HG03571 (cell line): ENCODE measurements around the gene PPP2R2B.

Experiments used
- ATAC-seq: cut with Tn5 transposase; IDR thresholded peaks from one replicate; pipeline ENCODE4 v1.9.1; 2021; ENCODE audit not compliant: unreplicated experiment

PPP2R2B gene

DNA sequence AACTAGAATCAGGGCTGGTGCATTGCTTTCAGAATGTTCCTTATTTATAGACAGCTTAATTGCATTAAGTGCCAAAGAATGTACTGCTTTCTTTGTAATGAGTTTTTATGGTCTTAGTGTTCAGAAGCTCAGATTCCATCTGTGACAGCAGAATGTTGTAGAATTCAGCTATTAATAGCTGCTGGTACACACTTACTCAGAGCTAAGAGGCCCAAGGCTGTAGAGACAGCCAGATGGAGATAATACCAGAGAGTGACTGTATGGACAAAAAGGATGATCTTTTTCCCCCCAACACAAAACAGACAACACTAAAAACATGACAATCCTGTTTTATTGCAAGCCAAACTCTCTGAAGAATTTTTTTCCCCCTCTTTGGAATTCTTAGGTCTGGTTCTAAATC is 50.2 kb downstream of the PPP2R2B start:
- ATAC-seq, result no peak

GRCh38 chr5:146827901-146828300 is 50.7 kb downstream of the PPP2R2B start:
- no peak for ATAC-seq

GRCh38 chr5:146825033-146825432 is 53.5 kb downstream of the PPP2R2B start:
- ATAC-seq, result no peak

DNA sequence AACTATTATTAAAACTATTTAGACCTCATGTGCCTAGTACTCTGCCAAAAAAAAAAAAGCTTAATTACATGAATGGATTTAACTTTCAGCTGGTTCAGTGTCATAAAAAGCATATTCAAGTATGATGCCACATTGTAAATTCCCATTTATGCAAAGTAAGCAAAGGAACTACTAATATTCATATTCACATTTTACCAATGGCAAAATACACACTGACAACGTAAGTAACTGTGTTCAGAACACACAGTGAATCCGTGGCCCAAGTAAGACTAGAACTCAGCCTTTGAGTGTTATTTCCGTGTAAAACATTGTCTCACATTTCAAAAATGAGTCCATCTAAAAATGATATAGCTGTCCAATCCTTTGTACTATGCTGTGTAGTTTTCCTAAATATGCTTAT is 56.8 kb downstream of the PPP2R2B start:
- ATAC-seq, result no peak

DNA sequence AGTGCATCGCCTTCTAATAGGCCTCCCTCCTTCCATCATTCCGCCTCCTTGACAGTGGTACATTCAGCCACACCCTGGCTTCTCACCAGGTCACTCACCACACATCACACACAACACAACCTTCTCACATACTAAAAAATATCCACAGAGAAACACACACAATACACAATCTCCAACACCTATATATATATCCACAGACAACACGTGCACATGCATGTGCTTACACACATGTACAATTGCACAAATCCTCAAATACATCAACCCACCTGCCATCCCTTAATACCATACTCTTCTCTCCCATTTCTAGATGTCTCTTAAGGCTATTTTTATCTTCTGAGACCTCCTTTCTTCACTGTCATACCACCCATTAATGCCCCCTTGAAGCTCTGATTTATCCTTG is 57.6 kb downstream of the PPP2R2B start:
- no peak for ATAC-seq

DNA sequence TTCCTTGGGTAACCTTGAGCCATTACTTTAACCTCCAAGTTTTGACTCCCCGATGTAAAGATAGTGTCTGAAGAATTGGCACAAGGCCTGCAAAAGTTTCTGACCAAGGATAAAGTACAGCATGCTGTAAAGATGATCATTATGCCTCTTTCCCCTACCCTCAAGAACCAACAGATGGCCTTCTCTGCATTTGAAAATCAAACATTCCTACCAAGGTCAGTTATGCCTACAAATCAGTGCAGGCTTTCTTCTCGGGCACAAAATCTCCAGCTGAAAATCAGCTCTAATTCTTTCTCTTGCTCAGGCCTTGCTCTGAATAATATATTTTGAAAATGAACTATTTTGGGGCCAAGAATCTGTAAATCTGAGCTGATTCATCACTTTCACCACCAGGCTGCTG is 59.7 kb downstream of the PPP2R2B start:
- no peak for ATAC-seq

DNA sequence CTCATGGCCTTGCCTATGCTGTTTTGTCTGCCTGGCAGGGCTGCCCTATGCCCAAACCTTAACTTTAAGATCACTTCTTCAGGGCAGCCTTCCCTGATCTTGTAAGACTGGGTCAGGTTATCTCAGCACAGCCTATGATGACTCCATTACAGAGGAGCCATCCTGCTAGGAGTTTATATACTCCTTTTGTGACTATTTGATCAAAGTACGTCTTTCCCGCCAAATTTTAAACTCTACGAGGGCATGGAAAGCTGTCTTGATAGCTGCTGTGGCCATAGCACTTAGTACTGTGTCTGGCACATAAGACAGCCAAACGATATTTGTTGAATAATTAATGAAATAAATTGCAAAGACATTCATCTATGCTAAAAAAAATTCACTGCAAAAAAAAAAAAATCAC is 60.6 kb downstream of the PPP2R2B start:
- ATAC-seq, result no peak

- ATAC-seq, result no peak
Observed at GRCh38 chr5:146816775-146817387, 61.7 kb downstream of the PPP2R2B start.

DNA sequence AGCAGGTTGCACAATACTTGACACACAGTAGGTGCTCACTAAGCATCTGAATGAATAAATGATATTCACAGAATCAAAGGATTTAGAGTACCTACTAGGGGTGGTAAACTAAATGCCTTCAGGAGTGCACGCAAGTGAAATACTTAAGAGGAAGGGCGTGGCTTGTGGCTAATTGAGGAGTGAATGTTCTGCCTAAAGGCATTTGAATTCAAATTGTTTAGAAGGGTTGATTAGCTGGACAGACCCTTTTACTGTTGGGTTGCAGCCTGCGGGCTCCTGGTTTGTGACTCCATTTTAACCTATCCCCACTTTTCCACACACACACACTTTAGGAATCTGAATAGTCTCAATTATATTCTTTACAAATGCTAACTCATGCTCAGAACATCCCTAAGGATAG is 63.1 kb downstream of the PPP2R2B start:
- no peak for ATAC-seq

GRCh38 chr5:146813346-146814157 is 65.0 kb downstream of the PPP2R2B start:
- ATAC-seq, result no peak

GRCh38 chr5:146805081-146805480 is 73.5 kb downstream of the PPP2R2B start:
- no peak for ATAC-seq

DNA sequence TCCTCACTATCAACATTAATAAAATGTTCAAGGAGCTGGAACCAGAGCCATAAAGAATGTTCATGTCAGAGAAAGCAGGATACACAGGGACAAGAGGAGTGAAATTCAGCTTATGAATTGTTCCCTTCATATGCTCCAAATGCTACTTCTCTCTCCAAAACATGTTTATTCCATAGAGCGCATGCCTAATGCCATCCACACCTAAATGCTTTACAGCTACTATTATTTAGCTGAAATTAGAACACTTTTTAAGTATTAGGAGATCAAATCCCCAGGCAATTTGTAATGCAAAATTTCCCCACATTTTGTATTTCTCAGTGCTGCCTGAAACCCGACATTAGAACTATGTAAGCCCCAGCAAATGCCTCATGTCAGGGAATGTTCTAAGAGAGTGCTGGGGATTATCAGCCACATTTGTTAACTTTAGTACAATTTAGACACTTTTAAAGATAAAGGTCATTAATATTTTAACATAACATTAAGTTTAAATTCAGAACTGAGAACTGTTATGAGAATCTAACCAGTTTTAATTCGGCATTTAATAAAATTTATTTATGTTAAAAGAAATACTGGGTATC is 75.5 kb downstream of the PPP2R2B start:
- ATAC-seq, result no peak

- ATAC-seq, result no peak
Observed at GRCh38 chr5:146799671-146800070, 78.9 kb downstream of the PPP2R2B start.

DNA sequence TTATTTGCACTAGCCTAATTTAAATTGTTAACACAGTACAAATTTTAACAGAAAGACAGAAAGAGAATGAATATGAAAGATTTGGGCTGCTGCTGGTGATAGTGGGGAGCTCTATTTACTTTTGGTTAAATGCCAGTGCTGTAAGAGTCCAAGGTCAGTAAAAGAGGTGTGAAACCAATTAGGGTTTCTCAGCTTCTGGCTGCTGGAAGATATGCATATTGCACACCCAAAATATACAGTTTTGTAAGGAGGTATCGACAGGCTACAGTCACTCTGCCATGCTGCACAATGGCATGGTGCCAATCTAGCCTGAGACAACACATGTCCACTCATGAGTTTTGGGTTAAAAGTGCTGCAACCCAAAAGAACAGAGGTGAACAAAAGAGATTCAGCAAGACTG is 79.3 kb downstream of the PPP2R2B start:
- ATAC-seq, result no peak

- no peak for ATAC-seq
Observed at GRCh38 chr5:146797658-146798057, 80.9 kb downstream of the PPP2R2B start.

DNA sequence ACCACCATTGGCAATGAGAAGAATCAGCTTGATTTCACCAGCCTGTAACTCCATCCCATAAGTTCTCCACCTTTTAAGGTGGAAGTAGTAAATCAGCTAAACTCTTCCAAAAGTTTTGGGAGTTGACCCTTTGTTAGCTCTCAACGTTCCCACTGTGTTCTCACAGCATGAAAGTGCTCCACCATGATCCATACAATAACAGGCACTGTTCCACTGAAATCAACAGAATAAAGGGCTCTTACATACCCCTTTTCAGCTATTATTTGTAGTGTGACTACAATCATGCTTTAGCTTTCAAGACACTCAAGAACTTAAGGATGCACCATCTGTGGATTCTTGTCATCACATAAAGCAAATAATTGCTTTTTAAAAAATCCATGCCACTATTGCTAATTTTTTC is 81.6 kb downstream of the PPP2R2B start:
- no peak for ATAC-seq

GRCh38 chr5:146796144-146796543 is 82.4 kb downstream of the PPP2R2B start:
- ATAC-seq, result no peak

DNA sequence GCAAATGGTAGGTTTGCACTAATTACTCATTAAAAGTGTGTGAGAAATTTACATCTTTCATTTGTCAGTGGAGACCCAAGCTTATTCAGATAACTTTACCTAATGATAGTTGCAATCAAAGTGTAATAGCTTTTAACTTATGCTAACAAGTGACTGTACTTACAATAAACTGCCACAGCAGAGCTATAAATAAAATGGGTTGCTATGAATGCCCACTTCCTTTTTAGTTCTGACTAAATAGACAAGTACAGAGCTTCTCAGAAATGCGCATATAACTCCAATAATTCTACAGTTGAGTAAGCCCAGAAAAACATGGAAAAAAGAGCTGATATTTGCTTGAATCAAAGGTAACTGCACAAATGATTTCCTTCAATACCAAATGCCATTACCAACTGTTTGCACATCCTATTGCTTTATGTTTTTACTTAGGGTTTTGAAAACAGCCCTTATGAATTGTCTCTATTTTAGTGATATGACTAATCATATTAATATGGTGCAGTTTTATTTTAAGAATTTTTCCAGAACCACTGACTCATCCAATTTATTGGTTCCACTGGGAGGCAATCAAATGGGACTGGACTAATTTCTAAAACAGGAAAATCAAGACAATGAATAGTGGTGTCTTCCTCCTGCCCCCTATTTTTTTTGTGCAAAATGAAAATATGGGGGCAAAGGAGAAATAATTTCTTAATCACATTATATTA is 84.1 kb downstream of the PPP2R2B start:
- ATAC-seq, result no peak

GRCh38 chr5:146793709-146794108 is 84.8 kb downstream of the PPP2R2B start:
- ATAC-seq, result no peak

GRCh38 chr5:146791471-146791870 is 87.1 kb downstream of the PPP2R2B start:
- no peak for ATAC-seq

GRCh38 chr5:146789712-146790653 is 88.6 kb downstream of the PPP2R2B start:
- no peak for ATAC-seq
